Hindlimb muscle (tissue), 1 donor: ENCODE results near the gene SBF2. TPM values are rescaled to one million over a fixed set of nuclear protein-coding genes. Genes with fewer than 3 reads are reported as not detected.
"Not testable (repeated sequence)": the region's sequence is repeated elsewhere in the genome, so short reads cannot be mapped to it uniquely, and the experiment has no call there.

ENCODE experiments used
- DNase-seq: peaks from one replicate; pipeline ENCODE4 v3.0.0-alpha.2; 2013
- polyA plus RNA-seq: library from polyadenylated mRNA; unstranded; fragments of 120-200 nt; gene quantifications from one replicate; pipeline ENCODE4 v1.2.1, GENCODE V29; 2013; ENCODE audit not compliant: insufficient read length

Gene SBF2
- polyA plus RNA-seq, 1 donor, result 24.9 TPM

DNA sequence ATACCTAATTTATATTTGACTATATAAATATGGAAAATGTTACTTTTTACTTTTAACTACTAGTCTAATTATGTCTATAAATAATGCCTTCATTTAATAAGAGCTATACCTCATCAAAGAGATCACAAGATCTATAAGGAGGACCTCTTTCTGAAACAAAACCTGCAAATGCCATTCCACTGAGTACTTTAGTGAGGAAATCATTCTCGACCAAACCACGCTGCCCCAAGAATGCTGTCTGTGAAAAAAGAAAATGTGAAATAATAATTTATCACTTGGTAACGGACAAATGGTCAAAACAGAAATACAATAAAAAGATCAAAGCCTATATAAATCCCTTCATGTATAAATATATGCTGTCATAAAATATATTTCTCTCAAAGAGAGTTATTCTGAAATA is 301.7 kb downstream of the SBF2 start:
- DNase-seq, result no peak

DNA sequence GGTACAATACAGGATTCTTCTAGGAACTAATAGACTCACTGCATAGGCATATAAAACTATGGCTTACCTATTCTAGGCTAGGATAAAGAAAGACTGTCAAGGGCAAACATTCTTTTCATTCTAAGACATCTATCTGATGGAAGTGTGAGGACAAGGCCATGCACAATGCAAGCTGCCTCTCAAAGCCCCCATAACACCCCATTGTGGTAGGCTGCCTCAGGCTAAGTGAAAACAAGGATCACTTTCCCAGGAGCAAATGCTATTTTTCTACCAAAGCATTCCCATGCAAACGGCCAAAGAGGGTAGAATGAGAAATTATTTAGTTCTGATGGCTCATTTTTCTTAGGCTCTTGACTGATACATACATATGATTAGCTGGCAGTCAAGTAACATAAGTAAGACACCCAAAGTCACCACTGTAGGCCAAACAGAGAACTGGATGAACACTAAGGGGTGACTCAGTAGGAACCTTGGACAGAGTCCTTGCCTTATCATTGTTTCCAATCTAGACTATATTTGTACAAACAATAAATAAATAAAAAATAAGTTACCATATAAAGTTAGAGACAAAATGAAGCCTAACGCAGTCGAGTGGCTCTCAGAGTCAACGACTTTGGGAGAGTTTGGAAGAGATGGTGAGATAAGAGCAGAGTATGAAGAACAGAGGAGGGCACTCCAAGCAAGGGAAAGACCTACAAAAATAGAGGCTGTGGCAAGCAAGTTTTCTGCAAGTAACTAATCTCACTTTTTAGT is 303.6 kb downstream of the SBF2 start:
- DNase-seq, result no peak

DNA sequence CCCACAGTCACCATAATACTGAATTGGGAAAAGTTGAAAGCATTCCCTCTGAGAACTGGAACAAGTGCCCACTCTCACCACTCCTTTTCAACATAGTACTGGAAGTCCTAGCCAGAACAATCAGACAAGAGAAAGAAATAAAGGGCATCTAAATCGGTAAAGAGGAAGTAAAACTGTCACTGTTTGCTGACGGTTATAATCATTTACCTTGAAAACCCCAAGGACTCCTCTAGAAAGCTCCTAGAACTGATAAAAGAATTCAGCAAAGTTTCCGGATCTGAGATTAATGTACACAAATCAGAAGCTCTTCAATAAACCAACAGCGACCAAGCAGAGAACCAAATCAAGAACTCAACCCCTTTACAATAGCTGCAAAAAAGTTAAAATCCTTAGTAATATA is 306.7 kb downstream of the SBF2 start:
- DNase-seq, result not testable (repeated sequence)

DNA sequence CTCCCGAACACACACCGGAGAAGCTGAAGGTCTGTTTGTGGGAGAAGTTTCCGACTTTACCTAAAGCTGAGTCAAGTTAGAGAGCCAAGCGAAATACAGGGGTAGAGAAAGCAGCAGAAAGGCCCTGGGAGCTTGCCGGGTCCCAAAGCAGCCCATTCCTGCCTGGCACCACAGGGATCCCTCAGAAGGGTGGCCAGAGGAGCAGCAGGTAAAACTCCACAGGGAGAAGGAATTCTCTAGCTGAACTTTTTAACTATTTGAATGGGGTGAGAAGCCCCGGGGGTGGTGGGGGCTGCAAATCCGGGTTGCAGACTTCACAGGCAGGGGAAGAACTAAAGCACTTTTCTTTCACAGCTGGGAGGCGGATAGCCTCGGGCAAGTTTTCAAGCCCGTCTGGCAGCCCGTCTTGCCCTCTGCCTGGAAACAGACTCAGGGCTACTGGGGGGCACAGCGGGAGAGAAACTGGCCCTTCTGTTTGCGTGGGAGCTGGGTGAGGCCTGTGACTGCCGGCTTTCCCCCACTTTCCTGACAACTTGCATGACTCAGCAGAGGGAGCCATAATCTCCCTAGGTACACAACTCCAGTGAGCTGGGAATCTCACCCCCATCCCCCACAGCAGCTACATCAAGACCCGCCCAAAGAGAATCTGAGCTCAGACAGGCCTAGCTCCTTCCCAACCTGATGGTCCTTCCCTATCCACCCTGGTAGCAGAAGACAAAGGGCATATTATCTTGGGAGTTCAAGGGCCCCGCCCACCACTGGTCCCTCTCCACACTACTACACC is 311.0 kb downstream of the SBF2 start:
- no peak for DNase-seq

DNA sequence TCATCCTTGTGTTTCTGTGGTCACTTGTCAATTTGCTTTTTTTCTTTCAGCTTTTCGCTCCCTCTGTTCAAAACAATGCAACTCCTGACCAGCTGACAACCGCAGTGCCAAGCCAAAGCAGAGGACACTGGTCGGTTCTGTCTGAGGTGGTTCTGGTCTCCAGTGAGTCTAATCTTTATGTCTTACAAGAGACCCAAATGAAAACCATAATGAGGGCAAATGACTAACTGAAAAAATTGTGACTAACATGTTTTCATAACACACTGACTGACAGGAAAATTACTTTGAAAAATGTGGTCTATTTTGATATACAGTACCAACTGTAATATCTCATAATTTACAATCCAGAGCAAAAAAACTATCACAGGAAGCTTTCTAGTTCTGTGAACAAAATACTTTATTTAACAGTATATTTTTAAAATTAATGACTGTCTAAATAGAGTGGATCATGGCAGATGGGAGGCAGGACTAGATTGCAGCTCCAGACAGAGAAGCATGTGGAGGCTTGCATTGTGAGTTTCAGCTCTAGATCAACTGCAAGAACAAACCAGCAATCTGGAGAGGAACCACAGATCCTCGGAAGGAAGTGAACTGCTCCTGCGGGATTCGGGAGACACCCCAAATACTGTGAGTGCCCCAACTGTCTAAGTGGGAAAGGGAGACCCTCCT is 311.8 kb downstream of the SBF2 start:
- DNase-seq, result no peak

DNA sequence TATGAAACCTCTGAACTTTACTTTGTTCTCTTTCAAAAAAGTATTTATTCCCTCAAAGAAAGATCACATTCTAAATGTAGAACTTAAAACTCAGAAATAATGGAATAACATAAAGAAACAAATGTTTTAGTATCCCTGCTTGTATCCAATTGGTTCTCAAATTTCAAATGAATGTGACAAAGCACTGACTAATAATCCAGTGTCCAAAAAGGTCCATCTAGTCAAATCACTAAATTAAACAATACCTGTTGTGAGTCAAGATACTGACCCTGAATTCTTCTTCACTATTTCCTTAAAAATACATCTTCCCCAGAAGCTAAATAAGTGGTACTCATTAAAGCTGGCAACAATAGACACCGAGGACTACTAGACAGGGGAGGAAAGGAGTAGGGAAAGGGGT is 313.1 kb downstream of the SBF2 start:
- no peak for DNase-seq

DNA sequence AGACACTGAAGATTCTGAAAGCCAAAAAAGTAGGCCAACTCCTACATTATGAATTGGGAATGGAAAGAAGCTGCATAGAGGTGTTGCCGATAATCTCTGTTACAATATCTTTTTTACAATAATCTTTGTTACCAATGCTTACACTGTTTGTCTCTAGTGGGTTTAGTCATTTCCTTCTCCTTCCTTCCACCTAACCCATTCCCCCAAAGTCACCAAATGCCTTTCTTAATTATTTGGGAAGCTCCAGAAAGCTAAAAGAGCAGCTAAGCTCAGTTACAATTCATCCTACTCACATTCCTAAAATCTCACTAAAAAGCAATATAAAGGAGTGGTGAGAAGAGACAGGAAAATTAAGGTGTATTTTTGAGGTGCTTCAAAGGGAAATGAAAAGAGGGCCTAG is 316.5 kb downstream of the SBF2 start:
- DNase-seq, result no peak

DNA sequence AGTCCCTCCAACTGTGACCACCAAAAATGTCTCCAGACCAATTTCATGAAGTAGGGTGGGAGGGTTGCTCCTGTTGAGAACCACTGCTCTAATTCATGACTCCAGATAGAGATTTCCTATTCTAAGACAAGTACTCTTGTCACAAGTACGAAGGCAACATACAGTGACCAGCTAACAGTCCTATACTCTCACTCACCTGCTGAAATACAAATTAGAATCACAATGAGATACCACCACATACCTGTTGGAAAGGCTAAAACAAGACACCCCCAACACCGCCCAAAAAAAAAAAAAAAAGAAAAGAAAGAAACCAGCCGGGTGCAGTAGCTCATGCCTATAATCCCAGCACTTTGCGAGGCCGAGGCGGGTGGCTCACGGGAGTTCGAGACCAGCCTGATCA is 319.6 kb downstream of the SBF2 start:
- DNase-seq, result no peak

DNA sequence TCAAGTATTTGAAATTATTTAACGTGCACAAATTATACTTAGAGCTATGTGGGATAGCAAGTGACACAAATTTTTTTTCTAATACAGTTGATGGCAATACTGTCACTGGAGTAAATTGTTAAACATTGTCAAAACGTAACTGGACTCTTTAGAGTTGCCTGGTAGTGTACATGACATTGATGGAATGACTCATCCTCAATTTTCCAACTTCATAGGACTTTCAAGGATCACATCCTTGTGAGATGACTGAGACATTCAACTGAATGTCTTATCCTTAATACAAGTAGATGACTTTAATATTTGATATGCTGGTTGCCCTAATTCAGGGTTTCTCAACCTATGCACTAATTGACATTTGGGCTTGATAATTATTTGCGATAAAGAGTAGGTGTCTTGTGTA is 320.1 kb downstream of the SBF2 start:
- DNase-seq, result no peak

DNA sequence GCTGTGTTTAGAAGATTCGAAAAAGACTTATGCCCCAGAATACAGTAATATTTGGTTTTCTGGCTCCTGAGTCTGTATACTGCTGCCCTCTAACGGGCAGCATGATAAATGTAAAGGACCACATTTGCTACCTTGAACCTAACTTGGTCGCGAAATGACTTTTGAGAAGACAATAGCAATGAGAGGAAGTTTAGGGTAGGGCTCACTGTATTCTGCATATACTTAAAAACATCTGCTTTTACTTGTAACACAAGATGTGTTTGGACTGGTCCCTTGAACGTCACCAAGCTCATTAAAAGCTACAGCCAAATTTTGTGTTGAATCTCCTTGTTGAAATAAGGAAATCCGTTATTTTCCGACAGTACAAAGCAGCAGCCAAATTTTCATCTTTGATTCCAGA is 321.0 kb downstream of the SBF2 start:
- DNase-seq, result peak; percentile 74

DNA sequence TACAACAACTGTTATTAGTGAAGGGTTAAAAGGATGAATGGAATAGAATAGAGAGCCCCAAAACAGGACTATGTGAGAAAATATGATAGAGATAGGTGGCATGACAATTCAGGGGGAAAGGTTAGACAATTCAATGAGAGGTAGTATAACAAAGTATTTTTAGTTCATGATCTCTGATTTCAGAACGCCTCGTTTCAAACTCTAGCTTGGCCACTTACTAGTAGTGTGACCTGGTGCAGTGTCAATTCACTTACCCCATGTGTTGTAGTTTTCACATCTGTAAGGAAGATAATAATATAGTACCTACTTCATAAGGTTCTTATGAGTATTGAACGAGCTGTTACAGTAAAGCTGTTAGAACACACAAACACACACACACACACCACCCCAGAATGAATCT is 322.1 kb downstream of the SBF2 start:
- DNase-seq, result no peak

DNA sequence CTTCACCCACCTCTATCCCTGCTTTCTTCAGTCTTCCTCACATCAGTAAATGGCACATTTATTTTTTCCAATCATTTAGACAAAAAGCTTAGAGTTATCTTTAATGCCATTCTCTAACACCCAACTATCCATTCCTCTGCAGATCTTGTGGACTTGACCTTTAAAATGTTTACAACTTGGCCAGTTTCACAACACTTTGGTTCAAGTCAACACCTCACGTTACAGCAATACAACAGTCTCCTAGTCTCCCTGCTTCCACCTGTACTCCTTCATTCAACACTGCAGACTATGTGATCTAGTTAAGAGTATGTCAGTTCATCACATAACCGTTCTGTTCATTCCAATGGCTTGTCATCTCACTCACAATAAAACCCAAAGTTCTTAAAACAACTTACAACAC is 325.0 kb downstream of the SBF2 start:
- no peak for DNase-seq

DNA sequence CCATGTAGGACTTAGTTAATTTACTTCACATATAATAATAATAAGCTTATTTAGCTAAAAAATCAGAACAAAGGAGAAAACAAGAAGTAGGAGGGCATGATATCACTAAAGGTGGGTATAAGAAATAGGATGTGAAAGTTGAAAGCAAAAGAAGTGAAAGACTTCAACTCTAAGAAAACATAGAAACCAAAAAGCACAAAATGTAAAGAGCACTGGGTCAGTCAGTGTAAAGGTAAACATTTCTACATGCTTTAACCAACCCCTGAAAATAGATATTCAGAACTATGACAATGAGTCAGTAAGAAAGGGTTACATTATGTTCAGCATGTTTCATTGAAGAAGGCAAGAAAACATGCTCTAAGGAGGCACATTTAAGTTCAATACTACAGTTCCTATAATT is 331.3 kb downstream of the SBF2 start:
- DNase-seq, result no peak

DNA sequence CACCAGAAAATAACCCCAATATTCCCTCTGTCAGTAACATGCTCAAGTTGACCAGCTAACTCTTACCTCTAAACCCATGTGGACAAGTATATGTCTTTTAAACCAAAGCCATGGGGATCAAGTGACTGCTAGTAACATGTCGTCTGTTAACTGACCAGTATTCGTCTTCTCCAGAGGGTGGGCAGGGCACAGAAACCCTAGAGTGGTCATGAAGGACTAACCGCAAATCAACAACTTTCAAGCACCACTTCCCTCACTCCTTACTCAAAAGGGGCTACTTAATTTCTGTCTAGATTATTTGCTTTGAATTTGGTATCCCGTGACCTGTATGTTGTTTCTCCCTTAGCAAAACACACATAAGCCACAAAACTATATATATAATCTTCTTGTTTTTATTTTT is 336.9 kb downstream of the SBF2 start:
- DNase-seq, result no peak

DNA sequence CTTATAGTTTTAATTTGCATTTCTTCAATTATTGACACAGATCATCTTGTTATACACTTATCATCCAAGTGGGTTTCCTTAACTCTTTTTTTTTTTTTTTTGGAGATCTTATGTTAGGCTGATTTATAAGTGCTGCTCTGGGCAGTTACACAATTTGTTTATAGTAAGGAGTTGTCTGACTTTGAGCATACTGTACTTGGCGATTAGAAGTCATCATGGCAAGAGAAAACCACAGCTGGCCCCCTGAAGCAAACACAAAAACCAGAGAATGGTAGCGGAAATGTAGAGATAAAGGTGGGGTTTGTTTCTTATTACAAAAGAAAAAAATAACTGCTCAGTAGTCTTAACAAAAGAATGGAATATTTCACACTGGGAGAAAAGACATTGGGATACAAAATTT is 337.5 kb downstream of the SBF2 start:
- DNase-seq, result no peak

DNA sequence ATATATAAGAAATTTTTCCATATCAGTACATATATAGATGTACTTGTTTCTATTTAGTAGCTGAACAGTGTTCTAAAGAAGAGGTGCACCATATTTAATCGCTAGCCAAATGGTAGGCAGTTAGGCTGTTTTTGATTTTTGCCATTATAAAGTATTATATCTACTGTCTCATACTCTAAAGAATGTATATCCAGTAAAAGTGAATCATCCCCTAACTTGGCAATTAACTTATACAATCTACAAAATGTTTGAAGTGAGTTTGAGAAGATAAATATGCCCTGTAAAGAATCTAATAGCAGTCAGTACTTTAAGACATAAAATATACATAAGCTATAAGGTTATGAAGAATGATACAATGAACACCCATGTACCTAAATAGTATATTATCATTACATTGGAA is 338.6 kb downstream of the SBF2 start:
- DNase-seq, result no peak

DNA sequence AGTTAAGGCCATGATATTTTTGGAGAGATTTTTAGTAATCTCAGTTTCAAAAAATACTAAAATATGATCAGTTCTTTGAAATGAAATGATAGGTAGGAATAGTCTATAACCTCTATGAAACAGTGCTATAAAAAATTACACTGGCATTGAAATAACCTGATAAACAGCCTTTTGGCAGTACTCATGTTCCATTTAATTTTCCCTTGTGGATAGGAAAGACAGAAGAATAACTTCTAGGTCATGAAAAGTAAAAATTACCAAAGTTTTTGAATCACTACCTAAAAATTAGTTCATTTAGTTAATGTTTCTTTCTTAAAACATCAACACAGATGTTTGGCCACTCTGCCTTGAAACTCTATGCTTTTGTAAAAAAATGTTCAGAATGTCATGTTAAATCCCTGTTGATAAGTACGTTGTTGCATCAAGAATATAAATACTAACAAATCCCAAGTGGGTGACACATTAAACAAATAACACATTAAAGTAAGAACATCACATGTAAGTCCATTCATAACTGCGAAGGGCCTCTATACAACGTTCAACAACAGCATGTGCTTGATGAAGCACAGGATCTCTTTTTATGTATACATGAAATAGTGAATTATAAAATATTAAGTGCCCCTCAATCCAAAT is 339.9 kb downstream of the SBF2 start:
- DNase-seq, result no peak

DNA sequence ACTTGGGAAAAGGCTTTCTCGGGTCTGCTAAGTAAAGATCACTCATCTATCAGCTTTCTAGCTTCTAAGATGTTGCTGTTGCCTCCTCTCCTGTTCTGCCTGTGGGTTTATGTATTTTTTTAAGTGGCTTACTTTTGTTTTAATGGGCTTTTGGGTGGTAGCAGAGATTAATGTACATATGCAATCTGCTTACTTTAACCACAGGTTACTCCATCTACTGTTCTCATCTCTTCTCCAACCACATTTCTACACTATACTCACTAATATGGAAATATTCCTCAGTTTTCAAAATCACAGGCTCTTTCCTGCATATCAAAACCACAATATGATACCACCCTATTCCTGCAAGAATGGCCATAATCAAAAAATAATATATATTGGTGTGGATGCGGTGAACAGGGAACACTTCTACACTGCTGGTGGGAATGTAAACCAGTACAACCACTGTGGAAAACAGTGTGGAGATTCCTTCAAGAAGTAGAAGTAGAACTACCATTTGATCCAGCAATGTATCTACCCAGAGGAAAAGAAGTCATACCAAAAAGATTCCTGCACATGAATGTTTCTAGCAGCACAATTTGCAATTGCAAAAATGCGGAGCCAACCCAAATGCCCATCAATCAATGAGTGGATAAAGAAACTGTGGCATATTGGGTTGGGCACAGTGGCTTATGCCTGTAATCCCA is 341.4 kb downstream of the SBF2 start:
- DNase-seq, result no peak

DNA sequence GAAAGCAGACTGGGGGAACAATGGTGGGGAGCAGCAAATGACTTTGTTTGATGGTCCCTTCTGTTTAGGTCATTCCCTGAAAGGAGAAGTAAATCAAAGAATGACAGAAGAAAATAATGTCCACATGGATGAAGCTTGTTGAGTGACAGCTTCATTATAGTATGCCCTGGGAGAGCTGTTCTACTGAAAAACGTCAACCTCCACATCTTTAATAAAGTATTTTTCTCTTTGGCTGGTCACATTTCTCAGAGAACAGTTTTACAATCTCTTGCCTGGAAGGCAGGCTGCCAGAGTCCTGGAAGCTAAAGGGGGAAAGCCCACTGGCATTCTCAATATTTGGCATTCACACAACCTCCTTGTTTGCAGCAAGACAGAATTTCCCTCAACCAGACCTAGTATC is 342.2 kb downstream of the SBF2 start:
- DNase-seq, result no peak

DNA sequence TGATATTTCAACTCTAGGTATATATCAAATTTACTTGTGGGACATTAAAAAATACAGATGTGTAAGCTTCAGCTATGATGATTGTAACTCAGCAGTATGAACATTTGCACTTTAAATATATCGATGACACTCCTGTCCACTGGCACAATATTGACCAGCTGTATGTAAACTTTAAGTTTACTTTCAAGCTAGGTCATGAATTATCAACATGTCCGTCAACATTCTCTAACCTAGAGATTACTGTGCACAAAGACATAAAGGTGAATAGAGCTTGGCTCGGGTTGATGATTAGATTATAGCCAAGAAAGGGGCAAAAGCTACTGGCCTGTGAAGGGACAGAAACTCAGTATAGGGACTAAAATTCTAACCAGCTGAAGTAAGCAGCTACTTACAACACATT is 343.6 kb downstream of the SBF2 start:
- DNase-seq, result no peak

DNA sequence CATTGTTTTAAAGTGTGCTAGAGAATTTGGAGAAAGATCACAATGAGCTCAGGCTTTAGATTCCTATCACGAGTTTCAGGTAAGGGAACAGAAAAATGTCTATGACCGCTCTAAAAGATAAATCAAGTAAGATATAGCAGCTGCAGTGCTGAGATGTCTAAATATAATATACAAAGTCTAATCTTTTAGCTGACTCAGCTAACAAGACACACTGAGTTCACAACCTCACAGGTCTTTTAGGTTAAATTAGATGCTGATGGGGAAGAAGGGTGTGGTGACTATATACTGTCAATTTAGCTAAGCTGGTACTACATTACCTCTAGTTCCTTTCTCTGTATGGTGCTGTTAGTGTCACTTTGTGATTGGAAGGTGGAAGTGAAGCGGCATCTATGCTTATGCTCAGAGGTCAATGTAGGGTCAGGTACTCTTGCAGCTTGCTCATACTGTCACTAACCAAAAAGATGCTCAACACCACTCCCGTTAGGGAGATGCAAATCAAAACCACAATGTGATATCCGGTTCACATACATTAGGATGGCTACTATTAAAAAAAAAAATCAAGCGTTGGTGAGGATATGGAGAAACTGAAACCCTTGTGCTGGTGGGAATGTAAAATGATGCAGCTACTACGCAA is 346.7 kb downstream of the SBF2 start:
- DNase-seq, result no peak

DNA sequence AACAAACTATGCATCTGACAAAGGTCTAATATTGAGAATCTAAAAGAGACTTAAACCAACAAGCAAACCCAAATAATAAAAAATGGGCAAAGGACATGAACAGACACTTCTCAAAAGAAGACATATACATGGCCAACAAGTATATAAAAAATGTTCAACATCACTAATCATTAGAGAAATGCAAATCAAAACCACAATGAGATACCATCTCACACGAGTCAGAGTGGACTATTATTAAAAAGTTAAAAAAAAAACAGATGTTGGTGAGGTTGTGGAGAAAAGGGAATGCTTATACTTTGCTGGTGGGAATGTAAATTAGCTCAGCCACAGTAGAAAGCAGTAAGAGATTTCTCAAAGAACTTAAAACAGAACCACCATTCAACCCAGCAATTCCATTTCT is 348.3 kb downstream of the SBF2 start:
- DNase-seq, result not testable (repeated sequence)
